GM18505 (cell line): ENCODE data around the gene NUP210.

Source experiments
- ATAC-seq: cut with Tn5 transposase; IDR thresholded peaks from one replicate; pipeline ENCODE4 v1.9.1; 2021; ENCODE audit not compliant: unreplicated experiment
- POLR2A ChIP-seq: IDR thresholded peaks from 4 replicates; pipeline ENCODE4 v1.6.1; 2011; ENCODE audit warnings: borderline replicate concordance; ENCODE audit not compliant: insufficient read depth, insufficient read length; ENCODE audit errors: extremely low read depth

NUP210 gene

GRCh38 chr3:13317596-13318320, 102.4 kb downstream of the NUP210 start:
- no peak for ATAC-seq
- TF ChIP-seq POLR2A = no peak

DNA sequence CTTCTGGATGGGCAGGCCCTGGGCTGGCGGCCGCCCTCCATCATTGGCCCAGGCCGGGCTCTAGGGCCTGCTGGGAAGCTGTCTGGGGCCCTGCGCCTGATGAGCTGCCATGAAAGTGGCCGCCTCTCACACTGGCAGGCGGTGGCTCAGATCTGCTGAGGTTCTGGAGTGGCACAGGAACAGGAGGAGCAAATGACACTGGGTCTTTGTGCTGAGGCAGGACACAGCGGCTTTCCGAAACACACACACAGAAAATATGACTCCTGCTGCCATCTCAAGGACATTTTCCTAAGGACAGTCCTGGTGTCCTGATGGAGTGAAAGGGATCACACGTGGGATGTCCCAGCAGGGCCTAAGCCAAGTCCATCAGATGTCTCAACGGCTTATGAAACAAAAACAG, 103.5 kb downstream of the NUP210 start:
- ATAC-seq = no peak
- no peak for TF ChIP-seq POLR2A

DNA sequence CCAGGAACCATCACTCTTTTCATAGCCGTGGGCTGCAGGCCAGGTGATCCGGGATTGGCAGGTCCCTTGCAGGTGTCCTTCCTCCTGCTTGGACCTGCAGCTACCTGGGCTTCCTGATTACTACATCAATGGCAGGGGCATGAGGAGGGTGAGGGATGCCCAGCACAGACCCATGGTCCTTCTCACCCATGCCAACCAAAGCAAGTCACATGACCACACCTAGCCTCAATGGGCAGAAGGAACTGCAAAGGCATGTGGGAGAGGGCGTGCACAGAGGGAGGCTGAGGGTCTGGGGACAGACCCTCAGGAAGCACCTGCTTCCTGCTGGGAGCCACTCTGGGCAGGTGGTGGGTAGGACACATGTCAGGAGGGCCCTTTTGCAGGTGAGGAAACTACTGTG, 105.2 kb downstream of the NUP210 start:
- no peak for TF ChIP-seq POLR2A
- ATAC-seq = no peak

GRCh38 chr3:13313813-13314212, 106.3 kb downstream of the NUP210 start:
- TF ChIP-seq POLR2A = no peak
- no peak for ATAC-seq

DNA sequence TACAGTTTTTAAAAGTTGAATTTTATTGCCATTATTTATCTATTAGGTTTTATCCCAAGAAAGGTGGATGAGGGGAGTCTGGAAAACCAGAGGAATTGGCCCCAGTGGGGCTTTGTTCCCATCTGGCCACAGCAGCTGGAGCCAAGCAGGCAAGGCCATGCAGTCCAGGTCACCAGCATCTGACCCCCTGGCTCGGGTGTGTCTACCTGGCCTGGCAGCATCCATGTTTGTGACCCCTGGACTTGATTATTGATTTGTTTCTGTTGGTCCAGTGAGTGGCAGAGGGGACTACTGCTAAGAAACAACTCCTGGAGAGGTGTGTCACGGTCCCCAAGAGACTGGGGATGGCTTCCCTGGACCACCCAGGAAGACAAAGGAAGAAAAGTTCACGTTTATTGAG, 111.1 kb downstream of the NUP210 start:
- no peak for TF ChIP-seq POLR2A
- ATAC-seq = no peak

- ATAC-seq = no peak
- no peak for TF ChIP-seq POLR2A
Observed at GRCh38 chr3:13308380-13308801, 111.7 kb downstream of the NUP210 start.

DNA sequence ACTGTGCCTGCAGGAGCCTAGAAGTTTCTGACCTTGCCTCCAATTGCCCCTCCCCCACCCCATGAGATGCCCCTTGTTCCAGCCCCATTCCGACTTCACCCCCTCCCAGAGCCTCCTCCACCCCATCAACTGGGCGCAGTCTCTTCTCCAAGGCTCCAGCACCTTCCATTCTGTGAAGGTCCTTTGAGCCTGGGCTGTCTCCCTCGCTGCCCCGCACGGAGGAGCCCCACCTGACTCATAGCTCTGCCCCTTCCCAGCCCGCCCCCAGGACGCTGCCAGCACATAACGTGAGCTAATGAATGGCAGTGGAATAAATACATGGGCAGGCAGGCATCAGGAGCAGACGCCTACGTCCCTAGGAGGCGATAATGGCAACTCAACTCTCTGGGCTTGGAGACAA, 113.1 kb downstream of the NUP210 start:
- no peak for ATAC-seq
- no peak for TF ChIP-seq POLR2A

DNA sequence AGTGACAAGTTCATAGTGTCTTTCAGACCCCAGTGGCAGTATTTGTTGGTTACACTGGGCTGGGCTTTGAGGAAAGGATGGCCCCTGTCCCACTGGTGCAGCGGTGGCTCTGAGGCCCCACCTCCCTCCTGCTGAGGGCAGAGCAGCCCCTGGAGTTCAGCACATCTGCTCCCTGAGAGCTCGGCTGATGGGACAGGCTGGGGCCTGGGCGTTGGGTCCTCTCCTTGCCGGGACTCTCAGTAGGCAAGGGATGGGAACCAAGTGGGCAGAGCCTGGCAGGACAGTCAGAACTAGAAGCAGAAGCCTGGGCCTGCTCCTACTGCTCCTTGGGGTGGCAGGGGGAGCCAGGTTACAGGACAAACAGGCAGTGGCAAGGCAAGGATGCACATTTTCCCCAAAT, 114.5 kb downstream of the NUP210 start:
- TF ChIP-seq POLR2A = no peak
- ATAC-seq = no peak

GRCh38 chr3:13303410-13303809, 116.7 kb downstream of the NUP210 start:
- no peak for ATAC-seq
- TF ChIP-seq POLR2A = no peak

DNA sequence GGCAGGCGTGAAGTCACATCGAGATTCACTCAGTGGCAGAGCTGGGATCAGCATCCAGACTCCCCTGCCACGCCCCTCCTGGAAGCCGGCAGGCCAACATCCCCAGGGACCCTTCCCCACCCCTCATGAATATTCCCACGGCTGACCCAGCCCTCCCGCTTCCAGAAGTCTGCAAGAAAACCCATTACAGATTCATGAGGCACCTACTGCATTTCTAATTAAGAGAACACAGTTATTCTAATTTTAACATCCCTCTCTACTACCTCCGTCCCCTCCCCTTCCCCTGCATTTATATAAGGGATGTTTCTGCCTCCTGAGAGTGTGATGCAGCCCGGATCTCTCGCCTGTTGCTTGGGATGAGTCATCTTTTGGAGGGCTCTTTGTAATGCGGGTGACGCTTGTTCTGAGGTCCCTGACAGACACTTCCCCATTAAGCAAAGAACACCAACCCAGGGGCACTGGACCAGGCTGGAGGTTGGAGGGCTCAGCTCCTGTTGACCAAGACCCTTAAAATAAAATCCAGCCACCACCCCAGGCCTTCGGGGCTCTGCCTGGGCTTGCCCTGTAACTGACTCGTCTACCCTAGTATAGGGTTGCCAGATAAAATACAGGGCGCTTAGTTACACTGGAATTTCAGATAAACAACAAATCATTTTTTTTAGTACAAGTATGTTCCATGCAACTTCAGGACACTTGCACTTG, 118.7 kb downstream of the NUP210 start:
- ATAC-seq = no peak
- TF ChIP-seq POLR2A = no peak

DNA sequence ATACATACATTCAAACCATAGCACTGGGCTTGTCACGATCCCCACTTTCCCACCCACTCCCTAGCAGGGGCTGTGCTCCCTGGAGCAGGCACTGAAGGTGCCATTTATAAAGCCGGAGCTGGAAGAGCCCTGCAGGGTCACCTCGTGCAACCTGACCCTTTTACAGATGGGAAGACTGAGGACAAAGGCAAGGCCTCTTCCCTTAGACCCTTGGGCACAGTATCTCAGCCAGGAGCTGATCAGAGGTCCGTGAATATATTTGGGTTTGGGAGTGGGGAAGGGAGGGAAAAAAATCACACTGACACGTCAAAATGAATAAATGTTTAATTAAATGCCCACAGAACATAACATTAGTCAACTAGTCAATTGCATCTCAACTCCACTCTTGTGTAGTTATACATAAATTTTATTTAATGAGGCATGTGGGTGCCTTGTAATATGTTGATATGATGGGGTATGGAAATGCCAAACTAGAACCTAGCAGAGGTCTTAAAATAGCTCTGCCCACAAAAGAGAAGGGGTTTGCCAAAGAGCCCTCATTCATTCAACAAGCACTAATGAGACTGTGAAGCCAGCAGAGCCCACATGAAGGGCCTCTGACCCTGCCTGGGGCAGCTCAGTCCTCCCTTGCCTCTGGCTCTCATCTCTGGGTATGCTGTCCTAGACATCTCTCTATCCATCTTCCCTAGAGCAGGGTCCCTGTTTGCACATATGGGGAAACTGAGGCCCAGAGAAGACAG, 119.4 kb downstream of the NUP210 start:
- TF ChIP-seq POLR2A = no peak
- no peak for ATAC-seq

- TF ChIP-seq POLR2A = no peak
- no peak for ATAC-seq
Observed at GRCh38 chr3:13299531-13300155, 120.5 kb downstream of the NUP210 start.

- no peak for ATAC-seq
- no peak for TF ChIP-seq POLR2A
Observed at GRCh38 chr3:13296662-13297061, 123.5 kb downstream of the NUP210 start.
